OCI-LY1 (cell line): Measurements from ENCODE around the gene TMEM260.

ENCODE experiments used
- EZH2 ChIP-seq: fragments of 200-600 bp; sonication (generic), shearing (Covaris generic); IDR thresholded peaks from 2 replicates; pipeline ENCODE4 v1.8.0; 2017; ENCODE audit warnings: borderline replicate concordance, mixed run types, mild to moderate bottlenecking, antibody characterized with exemption, low read length, moderate library complexity, mixed read lengths
- TF ChIP-seq, protein P1 (sequence below): fragments of 200-600 bp; sonication (generic), shearing (Covaris generic); IDR thresholded peaks from 2 replicates; pipeline ENCODE4 v1.5.1; 2017; ENCODE audit warnings: mild to moderate bottlenecking, antibody characterized with exemption, low read length, moderate library complexity, mixed read lengths

DNA sequence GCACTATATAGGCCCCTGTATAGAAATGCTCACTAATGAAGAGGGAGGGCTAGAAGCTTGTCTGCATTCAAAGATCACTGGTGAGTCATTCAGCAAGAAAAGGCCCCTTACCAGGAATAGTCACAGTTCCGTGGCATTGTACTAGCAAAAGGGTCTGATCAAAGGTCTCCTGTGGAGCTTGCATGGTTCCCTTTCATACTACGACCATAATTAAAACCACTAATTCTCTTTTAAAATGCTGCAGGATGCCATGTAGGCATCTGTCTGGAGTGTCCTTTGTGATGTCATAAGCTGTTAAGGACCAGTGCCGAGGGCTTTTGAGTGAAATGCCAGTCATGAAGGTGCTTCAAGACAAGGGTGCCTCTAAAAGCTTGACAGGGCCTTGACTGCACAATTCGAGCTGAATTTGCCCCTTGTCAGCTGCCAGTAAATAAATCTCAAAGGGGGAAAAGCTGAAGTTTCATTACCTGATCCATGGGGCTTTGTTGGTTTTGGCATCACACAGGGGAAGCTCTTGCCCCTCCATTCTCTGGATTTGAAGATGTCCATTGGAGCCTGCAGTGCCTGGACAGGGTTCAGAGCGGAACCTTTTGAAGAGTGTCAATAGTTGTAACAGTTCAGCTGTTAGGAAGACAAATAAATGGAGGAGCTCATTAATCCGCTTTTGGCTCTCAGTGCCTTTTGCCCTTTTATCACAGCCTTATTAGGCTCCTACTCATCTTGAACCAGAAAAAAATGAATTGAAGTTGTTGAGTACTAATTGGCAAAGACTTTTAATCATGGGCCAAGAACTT is 69.1 kb downstream of the TMEM260 start:
- TF ChIP-seq, protein P1, sequence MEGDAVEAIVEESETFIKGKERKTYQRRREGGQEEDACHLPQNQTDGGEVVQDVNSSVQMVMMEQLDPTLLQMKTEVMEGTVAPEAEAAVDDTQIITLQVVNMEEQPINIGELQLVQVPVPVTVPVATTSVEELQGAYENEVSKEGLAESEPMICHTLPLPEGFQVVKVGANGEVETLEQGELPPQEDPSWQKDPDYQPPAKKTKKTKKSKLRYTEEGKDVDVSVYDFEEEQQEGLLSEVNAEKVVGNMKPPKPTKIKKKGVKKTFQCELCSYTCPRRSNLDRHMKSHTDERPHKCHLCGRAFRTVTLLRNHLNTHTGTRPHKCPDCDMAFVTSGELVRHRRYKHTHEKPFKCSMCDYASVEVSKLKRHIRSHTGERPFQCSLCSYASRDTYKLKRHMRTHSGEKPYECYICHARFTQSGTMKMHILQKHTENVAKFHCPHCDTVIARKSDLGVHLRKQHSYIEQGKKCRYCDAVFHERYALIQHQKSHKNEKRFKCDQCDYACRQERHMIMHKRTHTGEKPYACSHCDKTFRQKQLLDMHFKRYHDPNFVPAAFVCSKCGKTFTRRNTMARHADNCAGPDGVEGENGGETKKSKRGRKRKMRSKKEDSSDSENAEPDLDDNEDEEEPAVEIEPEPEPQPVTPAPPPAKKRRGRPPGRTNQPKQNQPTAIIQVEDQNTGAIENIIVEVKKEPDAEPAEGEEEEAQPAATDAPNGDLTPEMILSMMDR = no peak
- TF ChIP-seq EZH2 = no peak
